ENCODE data around the gene MARK3.

The MARK3 gene

DNA sequence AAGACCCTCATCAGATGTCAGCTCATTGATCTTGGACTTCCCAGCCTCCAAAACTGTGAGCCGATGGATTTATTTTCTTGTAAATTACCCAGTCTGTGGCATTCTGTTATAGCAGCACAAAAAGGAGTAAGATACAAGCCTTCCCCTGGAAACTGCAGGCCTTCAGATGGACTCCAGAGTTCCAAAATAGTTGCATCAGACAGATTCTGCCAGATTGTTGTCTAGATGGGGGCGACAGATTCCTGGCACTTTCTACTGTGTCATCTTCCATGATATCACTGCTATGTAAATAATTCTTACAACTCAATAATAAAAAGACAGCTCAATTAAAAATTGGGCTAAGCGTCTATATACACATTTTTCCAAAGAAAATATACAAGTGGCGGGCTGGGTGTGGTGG lies 17.2 kb upstream of the MARK3 start:
- no peak for DNase-seq (ENCODE audit: low spot score)

DNA sequence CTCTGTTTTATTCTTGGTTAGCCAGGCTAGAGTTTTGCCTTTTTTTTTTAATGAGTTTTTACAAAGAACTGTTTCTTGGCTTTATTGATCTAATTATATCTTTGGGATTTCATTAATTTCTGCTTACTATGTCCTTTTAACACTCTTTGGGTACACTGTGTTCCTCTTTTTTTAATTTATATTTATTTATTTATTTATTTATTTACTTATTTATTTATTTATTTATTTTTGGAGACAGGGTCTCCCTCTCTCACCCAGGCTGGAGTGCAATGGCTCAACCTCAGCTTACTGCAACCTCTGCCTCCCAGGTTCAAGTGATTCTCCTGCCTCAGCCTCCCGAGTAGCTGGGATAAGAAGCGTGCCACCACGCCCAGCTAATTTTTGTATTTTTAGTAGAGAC lies 15.1 kb upstream of the MARK3 start:
- no peak for DNase-seq (ENCODE audit: low spot score)

DNA sequence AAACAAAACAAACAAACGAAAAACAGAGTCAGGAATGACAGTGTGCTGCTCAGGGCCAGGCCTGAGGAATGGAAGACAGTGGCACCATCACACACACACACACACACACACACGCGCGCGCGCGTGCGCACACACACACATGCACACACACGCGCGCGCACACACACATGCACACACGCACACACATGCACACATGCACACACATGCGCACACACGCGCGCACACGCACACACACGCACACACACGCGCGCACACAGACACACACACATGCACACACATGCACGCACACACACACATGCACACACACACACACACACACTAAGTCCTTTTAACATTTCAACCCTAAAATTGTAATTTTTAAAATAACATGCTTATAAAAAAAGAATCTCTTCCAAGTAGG lies 13.2 kb upstream of the MARK3 start:
- no peak for DNase-seq (ENCODE audit: low spot score)

DNA sequence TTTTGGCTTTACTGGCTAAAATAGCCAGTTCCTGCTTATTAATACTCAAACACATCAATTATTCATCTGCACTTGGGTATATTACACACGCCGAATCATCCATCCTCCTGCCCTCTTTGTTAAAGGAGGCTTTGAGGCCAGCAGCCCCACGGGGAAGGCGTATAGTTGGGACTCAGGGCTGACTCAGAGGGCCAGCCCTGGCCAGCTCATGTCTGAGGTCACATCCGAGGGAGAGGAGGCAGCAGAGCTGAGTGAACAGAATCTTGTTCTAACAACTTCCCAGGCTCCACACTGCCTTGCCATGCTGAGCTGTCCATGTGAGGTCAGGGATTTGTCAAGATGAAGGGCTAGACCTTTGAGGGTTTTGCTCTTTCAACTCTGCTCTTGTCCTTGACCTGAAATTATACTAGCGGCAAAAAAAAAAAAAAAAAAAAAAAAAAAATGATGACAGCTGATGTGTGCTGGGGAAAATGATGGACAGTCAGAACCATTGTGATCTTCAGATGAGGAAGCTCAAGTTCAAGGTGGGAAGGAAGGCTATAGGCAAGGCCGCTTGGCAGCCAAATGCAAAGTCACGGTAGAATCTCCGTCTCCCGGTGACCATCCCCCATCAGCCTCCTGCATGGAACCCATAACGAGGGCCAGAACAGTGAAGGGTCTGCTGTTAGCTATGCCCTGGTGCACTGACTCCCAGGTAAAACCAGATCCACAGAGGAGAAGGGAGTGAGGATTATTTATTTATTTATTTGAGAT lies 12.5 kb upstream of the MARK3 start:
- DNase-seq (ENCODE audit: low spot score) = no peak

DNA sequence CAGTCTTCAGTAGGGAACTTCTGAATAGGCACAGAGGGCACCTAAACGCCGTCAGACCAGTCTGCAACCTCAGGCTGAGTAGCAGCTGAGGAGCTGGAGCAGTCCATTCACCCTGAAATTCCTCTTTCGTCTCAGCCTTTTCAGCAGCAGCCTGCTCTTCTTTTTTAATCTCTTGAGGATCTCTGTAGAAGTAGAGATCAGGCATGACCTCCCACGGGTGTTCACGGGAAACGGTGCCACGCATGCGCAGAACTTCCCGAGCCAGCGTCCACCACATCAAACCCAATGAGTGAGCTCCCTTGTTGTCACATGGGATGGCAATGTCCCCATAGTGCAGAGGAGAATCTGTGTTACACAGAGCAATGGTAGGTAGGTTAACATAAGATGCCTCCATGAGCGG lies 11.1 kb upstream of the MARK3 start:
- DNase-seq (ENCODE audit: low spot score) = no peak

DNA sequence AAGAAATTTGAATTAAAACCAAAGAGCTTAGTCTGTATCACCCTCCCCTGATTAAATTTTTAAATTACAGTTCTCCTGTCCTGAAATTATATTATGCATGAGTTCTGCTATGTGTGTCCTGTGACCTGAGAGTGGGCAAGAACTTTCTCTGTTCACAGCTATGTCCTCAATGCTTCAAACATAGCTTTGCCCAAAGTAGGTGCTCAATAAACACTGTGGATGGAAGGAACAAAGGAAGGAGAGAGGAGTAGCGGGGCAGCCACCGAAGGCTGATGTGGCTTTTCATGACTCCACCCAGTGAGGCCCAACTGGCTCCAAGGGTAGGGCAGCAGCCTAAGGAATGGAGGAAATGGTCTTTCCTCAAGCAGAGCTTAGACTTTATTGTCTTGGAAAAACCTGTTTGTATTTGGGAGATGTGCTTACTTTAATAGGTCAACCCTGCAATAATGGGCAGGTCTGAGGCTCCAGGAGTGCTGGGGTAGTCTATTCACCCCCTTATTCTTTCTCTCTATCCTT lies 7.6 kb upstream of the MARK3 start:
- DNase-seq (ENCODE audit: low spot score) = no peak

DNA sequence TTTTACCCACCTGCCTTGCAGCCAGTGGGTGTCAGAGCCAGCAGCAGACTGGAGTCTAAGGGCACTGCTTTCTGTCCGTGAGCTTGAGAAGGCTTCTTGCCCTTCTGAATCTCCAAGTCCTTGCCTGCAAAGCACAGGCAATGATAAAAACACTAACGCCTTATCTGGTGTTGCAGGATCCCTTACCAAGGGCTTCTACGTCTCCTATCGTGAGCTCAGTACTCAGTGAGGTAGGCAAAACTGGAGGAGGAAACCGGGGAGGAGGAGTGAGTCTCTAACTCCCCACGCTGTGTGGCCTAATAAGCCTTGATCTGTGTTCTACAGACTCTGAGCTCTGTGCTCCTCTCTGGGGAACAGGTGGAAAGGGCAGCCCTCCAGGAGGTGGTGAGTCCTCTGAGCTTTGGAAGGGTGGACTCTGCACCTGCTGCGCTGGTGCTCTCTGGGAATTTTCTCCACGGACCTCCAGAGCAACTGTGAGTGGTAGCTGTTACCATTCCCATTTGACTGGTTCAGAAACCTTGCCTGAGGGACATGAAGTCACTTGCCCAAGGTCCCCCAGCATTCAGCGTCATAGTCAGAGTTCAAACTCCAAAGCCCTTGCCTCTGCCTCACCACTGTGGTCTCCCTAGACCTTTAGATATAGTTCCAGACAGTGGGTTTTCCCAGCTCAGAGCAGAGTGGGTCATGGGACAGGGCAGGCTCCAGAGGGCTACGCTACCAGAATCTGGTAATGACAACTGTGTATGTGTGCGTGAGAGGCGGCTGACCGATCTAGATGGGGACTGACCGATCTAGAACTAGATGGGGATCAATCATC lies 7.0 kb upstream of the MARK3 start:
- no peak for DNase-seq (ENCODE audit: low spot score)

DNA sequence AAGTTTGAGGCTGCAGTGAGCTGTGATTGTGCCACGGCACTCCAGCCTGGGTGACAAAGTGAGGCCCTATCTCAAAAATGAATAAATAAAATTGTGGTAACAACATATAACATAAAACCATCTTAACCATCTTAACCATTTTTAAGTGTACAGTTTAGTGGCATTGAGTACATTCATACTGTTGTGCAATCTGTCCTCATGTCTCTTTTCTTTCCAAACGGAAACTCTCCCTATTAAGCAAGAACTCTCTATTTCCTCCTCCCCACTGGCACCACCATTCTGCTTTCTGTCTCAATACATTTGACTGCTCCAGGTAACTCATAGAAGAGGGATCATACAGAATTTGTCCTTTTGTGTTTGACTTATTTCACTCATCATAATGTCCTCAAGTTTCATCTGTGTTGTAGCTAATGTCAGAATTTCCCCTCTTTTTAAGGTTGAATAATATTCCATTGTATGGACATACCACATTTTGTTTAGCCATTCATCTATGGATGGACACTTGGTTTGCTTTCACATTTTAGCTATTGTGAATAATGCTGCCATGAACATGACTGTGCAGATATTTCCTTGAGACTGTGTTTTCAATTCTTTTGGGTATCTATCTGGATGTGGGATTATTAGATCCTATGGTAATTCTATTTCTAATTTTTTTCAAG lies 4.4 kb upstream of the MARK3 start:
- DNase-seq (ENCODE audit: low spot score) = no peak

DNA sequence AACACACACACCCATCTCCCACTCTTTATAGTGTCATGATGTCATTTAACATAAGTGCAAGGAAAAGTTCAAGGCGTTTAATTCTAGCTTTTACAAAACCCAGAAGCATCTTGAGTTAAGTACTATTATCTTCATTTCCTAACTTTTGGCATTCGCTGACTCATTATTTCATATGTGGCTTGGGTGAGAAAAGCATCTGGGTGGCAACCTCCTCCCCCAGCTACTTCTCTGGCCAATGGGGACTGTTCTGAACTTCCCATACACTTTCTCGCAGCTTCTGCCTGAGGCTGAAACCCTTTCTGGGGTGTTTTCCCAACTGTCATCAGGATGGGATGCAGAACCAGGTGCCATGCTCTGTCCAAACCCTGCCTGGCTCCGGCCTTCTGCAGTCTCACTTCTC lies 2.8 kb upstream of the MARK3 start:
- peak; percentile 11 for DNase-seq (ENCODE audit: low spot score)

DNA sequence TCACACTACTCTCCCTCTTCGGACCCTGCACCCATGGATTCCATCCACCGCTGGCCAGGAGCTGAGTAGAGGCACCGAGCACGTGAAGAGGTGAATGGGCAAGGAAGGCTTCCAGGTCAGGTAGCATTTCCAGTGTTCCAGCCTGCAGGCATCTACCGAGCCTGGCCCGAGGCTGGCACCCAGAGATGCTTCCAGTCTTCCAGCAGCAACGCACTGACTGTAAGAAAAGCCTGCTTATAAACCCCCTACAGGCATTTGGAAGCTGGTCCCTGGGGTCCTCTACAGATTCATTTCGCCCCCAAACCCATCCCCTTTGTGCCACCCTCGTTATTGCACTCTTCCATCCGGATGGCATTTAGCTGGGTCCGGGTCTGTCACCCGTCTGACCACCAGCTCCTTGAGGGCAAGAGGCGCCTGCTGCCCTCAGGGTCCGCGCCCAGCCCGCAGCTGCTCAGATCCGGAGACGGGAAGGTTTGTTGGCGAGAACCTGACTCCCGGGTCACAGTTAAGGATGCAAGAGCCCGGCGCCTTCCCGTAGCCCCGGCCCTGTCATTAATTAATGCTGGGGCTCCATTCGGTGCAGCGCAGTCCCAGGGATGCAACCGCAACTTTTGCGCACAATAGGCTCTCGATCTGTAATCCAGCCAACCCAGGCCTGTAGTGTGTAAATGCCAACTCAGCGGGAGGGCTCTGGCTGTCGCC lies 614 bp upstream of the MARK3 start:
- no peak for DNase-seq (ENCODE audit: low spot score)

DNA sequence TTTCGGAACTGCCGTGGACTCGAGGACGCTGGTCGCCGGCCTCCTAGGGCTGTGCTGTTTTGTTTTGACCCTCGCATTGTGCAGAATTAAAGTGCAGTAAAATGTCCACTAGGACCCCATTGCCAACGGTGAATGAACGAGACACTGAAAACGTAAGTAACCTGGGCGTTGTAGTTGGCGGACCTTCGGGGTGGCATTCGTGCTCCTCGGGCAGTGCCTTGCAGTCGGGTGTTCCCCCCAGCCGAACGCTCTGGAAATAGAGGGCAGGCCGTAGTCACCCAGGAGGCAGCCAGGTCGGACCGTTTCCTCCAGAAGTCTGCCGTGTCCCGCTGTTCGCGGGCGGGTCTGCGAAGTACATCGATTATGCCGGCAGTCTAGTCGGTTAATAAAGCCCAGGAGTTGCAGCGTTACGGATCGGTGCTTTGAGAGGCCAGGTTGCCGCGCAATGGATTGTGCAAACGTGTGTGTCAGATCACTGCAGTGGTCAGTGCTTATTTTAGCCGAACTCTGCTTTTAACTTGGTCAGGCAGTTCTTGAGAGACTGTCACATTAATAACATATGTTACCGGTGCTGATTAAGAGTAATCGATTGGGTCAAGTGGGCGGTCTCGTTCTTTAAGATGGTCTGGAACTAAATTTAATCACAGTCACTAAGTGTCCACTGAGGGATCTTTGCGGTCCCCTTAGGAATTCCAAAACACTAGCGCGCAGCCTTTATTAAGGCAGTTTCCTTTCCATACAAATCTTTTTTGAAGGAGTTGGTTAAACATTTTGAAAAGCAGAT lies 906 bp downstream of the MARK3 start:
- peak; percentile 30 for DNase-seq (ENCODE audit: low spot score)

DNA sequence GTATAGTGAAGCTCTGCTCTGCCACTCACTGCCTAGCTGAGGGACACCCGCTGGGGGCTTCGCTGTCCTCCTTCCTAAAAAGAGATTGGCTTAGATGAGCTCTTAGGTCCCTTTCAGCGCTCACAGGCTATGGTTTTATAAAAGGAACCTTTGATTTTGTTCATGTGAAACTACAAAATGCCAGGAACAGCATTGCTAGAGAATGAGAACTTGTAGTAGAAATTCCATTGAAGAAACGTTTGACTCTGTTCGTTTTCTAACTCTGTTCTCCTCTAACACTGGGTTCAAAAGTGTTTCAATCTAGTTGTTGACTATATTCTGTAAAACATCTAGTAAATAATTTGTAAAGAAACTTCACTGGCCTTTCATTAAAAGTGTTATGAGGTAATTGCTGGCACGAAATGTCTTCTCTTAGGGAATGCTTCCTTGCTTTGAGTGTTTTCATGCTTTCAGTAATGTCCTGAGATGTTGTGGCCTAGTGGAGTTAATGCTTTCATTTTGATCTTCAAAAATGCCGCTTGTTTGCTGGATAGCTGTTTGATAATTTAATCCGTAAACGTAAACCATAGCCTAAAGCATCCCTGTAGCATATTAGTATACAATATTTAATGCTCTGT lies 1.6 kb downstream of the MARK3 start:
- DNase-seq (ENCODE audit: low spot score) = no peak

DNA sequence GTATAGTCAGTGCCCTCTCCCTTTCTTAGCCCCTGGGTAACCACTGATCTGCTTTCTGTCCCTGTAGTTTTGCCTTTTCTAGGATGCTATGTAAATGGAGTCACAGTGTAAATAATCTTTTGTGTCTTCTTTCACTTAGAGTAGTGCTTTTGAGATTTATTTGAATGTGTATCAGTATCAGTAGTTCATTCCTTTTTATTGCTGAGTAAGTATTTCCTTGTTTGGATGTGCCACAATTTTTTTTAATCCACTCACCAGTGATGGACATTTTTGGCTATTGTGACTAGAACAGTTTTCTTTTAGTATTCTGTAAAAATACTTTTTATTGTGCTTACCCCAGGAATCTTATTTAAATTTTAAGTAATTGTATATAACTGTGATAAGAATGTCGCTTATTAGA lies 3.4 kb downstream of the MARK3 start:
- no peak for DNase-seq (ENCODE audit: low spot score)

DNA sequence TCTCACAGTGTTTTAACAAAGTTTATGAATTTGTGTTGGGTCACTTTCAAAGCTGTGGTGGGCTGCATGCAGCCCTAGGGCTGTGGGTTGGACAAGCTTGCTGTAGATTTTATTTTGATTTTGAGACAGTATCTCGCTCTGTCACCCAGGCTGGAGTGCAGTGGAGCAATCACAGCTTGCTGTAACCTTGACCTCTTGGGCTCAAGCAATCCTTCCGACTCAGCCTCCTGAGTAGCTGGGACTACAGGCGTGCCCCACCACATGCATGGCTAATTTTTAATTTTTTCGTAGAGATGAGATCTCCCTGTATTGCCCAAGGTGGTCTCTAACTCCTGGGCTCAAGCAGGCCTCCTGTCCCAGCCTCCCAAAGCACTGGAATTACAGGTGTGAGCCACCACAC lies 5.4 kb downstream of the MARK3 start:
- DNase-seq (ENCODE audit: low spot score) = no peak

DNA sequence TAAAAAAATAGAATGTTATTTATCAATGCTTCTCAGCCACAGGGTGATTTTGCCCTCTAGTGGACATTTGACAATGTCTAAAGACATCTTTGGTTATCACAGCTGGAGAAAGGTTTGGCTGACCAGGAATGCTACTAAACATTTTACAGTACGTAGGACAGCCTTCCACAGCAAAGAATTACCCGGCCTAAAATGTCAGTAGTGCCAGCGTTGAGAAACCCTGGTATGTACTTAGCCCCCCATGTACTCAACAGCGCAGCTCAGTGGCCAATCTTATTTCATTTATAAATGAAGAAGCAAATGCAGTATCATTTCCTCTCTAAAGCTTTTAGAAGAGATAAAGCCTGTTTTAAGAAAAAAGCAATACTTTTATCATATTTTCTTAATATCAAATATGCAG lies 5.8 kb downstream of the MARK3 start:
- peak; percentile 42 for DNase-seq (ENCODE audit: low spot score)

DNA sequence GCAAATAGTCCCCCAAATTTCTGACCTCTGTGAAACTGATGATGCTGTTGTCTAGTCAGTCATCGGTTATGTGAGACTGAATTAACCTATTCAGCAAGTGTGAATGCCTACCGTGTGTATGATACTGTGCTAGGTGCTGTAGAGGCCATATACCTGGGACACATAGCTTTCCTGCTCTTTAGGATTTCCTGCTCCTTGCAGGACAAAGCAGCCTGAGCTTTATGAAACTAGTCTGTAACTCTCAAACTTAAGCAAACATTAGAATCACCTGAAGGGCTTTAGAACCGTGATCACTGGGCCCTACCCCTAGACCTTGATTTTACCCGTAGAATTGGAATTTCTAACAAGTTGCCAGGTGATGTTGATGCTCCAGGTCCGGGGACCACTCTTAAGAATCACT lies 6.9 kb downstream of the MARK3 start:
- no peak for DNase-seq (ENCODE audit: low spot score)

DNA sequence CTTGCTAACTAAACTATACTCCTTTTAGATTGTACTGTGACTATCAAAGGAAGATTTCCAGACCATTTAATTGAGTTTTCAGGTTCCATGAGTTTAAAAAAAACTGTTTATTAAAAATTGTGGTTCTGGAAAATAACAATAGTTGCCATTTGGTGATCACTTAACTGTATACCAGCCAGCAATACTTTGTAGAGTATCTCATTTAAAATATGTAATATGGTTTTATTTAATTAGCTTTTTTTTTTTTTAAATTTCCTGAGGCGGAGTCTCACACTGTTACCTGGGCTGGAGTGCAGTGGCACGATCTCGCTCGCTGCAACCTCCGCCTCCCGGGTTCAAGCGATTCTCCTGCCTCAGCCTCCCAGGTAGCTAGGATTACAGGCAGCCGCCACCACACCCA lies 7.4 kb downstream of the MARK3 start:
- DNase-seq (ENCODE audit: low spot score) = no peak

DNA sequence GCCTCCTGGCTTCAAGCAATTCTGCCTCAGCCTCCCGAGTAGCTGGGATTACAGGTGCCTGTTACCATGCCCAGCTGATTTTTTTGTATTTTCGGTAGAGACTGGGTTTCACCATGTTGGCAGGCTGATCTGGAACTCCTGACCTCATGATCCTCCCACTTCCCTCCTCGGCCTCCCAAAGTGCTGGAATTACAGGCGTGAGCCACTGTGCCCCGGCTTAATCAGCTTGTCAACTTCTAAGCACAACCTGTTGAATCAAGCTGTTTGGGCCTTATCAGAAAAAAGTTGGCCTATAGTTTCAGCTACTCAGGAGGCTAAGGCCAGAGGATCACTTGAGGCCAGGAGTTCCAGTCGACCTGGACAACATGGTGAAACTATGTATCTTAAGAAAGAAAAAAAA lies 7.9 kb downstream of the MARK3 start:
- DNase-seq (ENCODE audit: low spot score) = no peak

DNA sequence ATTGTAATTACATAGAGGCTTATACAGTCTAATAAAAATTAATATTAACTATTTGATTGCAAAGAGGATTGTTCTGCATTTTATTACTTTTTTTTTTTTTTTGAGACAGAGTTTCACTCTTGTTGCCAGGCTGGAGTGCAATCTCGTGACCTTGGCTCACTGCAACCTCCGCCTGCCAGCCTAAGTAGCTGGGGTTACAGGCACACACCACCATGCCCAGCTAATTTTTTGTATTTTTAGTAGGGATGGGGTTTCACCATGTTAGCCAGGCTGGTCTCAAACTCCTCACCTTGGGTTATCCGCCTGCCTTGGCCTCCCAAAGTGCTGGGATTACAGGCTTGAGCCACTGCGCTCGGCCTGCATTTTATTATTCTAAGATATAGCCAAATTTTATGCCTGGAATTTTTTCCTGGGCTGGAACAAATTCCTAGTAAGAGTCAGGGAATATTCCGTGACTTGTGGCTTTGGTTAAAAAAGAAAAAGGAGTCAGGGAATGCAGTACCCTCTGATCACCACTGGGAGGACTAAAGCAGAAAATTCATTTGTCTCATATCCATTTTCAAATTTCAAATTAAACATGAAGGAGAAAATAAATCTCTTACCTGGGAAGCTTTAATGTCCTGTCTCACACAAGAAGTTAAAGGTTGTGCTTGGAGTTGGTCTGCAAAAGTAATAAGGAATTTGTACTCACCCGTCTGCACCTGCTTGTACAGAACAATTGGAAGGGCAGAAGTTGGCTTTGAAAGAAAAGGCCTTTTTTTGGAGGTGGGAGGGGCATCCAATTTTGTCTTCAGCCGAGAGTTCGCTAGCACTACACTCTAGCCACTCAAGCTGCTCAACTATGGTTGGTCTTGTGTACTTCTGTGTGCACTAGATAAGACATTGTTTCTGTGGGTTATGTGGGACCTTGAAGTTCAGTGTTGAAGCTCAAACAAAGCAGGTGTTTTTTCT lies 8.7 kb downstream of the MARK3 start:
- peak; percentile 19 for DNase-seq (ENCODE audit: low spot score)

DNA sequence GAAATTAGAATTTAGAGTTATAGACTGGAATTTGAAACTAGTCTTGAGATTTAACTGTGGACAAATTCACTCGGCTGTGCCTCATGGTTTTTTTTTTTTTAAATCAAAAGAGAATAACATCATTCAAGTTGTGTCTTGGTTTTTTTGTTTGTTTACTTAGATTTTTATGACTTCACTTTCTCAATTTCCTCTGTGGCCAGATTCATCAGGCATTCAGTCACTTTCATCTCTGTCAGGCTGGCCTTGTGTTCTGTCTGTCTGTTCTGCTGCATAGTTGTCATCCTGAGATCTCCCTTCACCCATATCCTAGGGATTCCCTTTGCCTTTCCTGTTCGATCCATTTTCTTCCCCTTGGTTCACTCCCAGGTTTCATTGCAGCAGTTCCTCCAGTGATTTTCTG lies 10.0 kb downstream of the MARK3 start:
- peak; percentile 28 for DNase-seq (ENCODE audit: low spot score)
